H7 (cell line): ENCODE measurements around the gene TSSC4. TPM values are rescaled to one million over a fixed set of nuclear protein-coding genes. Genes with fewer than 3 reads are reported as not detected.
A peak's percentile ranks its signal among the peaks of the same experiment; 100 is the strongest.

Source experiments
- DNase-seq: peaks from one replicate; pipeline ENCODE4 v3.0.0; 2012
- H3K27me3 ChIP-seq: 2 replicates; pipeline ENCODE4 v1.6.0; 2011; ENCODE audit warnings: mild to moderate bottlenecking, low read length; ENCODE audit not compliant: control insufficient read depth, insufficient read depth
- H3K36me3 ChIP-seq: replicated peaks from 2 replicates; pipeline ENCODE4 v1.5.1; 2011; ENCODE audit warnings: low read length; ENCODE audit not compliant: control insufficient read depth, insufficient read depth
- H3K4me3 ChIP-seq: 2 replicates; pipeline ENCODE4 v1.5.1; 2011; ENCODE audit warnings: low read depth, mild to moderate bottlenecking, control low read depth, low read length, moderate library complexity; ENCODE audit not compliant: insufficient read depth
- total RNA-seq: library from RNA; depleted of rRNA; stranded (reverse); fragments of >200 nt; shearing (Covaris generic); gene quantifications from 2 replicates; pipeline ENCODE4 v1.2.3, GENCODE V29; 2014

The TSSC4 gene
- total RNA-seq, 1 experiment from 2014 or later: 60.5 TPM

DNA sequence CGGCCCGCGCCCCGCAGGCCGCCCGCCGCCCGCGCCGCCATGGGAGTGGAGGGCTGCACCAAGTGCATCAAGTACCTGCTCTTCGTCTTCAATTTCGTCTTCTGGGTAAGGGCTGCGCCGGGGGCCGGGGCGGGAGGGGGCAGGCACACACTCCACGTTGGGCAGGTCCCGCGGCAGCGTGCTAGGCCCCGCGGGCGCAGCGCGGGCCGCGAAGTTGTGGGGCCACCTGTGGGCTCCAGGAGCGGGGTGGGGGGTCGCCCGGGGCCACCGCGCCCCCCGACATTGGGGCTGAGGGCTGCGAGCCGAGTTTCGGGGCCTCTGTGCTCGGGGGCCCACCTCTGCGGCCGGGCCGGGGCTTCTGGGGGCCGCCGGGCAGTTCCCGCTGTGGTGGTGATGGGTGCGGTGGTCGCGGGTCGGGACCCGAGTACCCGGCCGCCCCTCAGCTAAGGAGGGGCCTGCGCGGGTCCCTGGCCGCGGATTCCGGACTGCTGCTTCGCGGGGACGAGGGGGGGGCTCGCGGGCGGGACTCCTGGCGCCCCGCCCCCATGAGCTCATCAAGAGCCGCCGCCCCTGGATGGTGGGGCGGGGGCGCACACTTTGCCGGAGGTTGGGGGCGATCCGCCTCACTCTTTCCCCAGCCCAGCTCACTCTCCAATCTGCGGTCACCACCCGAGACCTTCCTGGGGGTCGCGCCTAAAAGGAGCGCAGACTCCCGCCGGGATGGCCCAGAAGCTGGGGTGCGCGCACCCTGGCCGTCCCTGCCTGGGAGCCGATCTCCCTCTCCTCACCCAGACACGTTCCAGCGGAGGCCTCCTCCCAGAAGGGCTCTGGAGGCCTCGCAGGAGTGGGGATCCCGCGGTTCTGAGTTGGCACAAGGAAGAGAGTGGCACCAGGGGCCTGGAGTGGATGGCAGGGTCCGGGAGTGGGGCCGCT is 22.8 kb upstream of the TSSC4 start:
- Histone ChIP-seq H3K4me3 (peak overlapping the region; percentile 87), H3K36me3 (no peaks in the 10 kb centered on the region), H3K27me3 (no peaks in the 10 kb centered on the region)
- peak; percentile 96 for DNase-seq

DNA sequence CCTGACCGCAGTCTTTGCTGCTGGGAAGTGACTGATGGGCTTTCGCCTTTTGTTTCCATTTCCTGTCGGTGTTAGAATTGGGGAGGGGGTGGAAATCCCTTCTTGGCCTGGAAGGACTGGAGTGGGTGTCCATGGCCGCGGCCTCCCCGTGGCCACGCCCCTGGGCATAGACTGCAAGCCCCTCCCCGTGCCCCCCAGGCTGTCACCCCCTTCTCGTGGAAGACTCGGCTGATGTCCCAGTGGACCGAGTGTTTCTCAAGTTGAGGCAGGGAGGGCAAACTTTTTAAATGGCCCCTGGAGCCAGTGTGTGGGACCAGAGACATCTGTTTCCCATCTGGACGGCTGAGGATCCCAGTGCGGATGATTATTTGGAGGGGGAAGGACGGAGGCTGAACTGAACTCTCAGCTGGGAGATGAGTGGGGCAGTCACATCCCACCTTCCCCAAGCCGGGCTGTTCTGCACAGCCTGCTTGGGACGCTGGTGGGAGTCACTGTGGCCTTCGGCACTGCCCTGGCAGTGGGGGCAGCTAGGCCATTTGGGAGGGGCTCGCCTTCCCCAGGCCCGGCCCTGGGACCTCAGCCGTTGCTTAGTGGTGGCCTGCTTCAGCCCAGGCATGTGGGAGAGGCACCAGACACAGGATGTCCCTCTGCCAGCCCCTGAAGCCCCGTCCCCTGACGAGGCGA is 21.9 kb upstream of the TSSC4 start:
- peak overlapping the region; percentile 87 for H3K4me3 ChIP-seq
- no peak for DNase-seq
- H3K27me3 ChIP-seq: no peaks in the 10 kb centered on the region
- no peaks in the 10 kb centered on the region for H3K36me3 ChIP-seq

DNA sequence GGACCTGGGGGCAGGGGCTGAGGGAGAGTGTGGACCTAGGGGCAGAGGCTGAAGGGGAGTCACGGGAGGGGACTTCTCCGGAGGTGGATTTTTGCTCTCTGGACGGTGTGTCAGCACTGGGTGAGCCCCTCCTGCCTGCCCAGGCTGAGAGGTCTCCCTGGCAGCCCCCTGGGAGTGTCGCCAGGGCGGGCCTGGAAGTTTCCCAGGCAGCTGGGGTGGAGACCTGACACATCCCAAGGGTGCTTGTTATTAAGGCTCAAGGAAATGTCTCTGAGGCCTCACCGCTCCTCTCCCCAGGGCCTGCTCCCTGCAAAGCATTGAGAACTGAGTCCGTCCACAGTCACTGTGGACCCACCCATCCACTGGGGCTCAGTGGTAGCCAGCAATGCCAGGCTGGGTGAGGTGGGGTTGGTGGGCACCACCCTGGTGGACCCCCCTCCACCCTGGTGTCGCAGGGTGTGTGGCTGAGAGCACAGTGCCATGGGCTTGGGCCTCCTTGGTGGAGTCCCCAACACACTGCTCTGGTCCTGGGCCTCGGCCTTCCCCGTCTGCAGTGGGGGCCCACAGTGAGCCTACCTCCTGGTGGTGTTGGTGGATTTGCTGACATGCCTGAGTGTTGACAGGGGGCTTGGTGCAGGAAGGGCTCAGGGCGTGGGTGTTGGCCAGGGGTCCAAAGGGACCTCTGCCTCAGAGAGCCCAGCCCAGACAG is 20.9 kb upstream of the TSSC4 start:
- no peak overlapping the region for H3K4me3 ChIP-seq

DNA sequence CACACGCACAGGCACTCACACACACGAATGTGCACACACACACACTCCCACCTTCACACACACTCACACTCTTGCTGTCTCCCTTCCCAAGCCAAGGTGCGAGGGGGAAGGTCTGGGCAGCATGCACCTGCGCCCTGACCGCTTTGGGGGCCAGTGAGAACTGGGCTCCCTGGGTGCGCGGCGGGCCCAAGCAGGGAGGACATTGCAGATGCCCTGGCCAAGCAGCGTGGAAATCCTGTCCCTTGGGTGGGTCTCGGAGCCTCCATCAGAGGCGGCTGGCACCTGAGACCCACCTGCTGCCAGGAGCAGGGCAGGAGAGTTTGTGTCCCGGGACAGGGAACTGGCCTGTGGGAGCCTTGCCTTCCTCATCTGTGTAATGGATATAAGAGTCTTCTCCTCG is 20.2 kb upstream of the TSSC4 start:
- Histone ChIP-seq H3K36me3 (no peaks in the 10 kb centered on the region), H3K27me3 (no peaks in the 10 kb centered on the region), H3K4me3 (no peak overlapping the region)
- DNase-seq: no peak

More for the DNA sequence above, 20.9 kb upstream of the TSSC4 start:
- no peaks in the 10 kb centered on the region for H3K36me3 ChIP-seq
- H3K27me3 ChIP-seq: no peaks in the 10 kb centered on the region
- no peak for DNase-seq

DNA sequence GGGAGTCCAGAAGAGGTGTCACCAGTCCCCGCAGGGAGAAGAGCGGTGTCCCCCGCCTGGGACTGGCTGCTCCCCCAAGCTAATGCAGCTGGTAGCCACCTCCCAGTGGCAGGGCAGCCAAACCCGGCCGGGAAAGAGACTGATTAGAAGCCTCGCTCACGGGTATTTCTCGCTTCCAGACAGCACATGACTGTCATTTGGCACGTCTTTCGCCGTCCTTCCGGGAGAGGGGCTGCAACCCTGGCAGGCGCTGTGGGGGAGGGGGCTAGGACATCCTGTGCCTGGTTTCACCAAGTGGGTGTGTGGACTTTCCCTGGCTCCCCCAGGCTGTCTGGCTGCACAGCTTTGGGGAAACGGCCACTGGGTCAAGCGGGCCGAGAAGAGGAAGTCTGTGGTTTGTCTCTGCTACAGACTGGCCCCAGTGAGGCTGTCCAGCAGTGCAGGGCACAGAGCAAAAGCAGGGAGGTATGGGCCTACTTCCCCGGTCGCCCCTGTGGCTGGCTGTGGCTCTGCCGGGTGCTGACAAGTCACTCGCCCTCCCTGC is 19.7 kb upstream of the TSSC4 start:
- H3K36me3 ChIP-seq: no peaks in the 10 kb centered on the region
- H3K4me3 ChIP-seq: no peak overlapping the region
- no peak for DNase-seq
- H3K27me3 ChIP-seq: no peaks in the 10 kb centered on the region

DNA sequence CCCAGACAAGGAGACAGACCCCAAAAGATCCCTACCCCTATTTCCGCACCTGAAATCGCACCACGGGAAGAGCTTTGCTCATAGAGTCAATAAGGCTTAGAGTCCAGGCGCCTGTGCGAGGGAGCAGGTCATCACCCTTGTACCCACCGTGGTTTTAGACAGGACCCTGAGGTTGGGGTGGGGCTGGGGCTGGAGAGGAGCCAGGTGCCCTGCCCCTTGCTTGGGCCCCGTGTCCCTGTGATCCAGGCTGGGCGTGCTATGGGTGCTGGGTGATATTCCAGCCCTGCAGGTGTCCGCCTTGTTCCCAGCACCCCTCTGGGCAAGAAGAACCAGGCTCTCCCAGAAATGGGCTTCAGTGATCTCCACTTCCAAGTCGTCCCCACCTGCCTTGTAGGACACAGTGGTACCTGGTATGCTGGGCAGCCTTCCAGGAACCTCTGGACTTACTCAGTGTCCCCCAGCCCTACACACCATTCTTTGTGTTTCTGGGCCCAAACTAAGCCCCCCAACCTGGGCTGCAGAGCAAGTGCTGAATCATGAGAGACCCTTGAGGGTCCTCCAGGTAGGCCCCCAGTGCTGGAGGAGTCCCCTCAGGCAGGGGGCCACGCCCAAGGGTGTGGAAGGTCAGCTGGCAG is 18.9 kb upstream of the TSSC4 start:
- DNase-seq: no peak
- H3K4me3 ChIP-seq: no peak overlapping the region
- H3K36me3 ChIP-seq: no peaks in the 10 kb centered on the region
- H3K27me3 ChIP-seq: no peaks in the 10 kb centered on the region

DNA sequence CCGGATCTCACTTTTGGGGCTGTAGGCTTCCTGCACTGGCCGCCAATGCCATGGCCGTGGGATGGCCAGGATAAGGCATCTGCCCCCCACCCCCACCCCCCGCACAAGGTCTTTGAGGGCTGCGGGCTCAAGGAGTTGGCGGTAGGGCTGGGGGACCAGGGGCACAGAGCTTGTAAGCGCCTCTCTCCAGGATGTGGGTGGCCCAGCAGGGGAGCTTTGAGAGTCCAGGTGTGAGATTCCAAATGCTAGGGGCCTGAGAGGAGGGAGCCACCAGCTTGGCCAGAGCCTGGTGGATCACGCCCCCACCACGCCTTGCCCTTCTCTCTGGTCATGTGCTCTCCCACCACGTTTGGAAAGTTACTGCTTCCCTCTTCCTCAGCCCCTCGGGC is 18.4 kb upstream of the TSSC4 start:
- no peaks in the 10 kb centered on the region for H3K27me3 ChIP-seq
- H3K36me3 ChIP-seq: no peaks in the 10 kb centered on the region
- no peak overlapping the region for H3K4me3 ChIP-seq

DNA sequence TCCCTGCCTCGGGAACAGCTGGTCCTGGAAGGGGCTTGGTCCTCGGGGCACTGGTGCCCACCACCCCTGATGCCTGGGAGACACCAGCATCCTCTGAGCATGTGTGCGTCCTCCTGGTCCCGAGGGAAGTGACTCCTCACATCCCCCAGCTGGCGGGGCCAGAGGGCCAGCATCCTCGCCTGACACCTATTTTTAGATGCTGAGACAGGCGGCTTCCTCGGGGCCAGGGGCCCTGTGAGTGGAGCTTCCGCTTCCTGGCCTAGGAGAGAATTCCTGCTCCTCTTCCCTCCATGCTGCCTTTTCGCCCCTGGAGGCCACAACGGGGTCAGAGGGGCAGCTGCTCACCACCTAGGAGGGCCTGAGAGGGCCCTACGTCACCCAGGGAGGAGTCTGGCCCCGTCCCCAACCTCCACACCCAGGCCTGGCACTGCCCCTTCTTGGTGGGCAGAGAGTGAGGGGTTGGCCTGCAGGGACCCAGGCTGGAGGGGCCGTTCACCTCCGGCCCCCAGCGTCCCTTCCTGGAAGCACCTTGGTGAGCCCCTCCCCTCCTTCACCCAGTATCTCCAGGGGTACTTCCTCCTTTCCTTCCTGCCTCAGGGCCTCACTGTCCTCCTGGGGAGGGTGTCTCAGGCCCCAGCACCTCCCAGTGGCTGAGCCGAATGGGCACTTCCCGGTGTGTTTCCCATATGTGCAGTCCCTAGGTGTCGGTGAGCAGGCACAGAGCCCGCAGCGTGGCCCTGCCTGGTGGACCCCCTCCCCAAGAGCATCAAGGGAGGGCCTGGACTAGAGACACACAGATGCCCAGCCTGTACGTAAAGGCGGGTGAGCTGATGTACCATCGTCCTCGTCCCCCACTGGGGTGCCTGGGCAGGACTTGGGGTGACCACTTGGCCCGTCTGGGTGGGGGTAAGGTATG is 17.4 kb upstream of the TSSC4 start:
- H3K36me3 ChIP-seq: no peaks in the 10 kb centered on the region
- H3K4me3 ChIP-seq: no peak overlapping the region
- no peak for DNase-seq
- H3K27me3 ChIP-seq: no peaks in the 10 kb centered on the region

More for the DNA sequence above, 18.4 kb upstream of the TSSC4 start:
- no peak for DNase-seq

DNA sequence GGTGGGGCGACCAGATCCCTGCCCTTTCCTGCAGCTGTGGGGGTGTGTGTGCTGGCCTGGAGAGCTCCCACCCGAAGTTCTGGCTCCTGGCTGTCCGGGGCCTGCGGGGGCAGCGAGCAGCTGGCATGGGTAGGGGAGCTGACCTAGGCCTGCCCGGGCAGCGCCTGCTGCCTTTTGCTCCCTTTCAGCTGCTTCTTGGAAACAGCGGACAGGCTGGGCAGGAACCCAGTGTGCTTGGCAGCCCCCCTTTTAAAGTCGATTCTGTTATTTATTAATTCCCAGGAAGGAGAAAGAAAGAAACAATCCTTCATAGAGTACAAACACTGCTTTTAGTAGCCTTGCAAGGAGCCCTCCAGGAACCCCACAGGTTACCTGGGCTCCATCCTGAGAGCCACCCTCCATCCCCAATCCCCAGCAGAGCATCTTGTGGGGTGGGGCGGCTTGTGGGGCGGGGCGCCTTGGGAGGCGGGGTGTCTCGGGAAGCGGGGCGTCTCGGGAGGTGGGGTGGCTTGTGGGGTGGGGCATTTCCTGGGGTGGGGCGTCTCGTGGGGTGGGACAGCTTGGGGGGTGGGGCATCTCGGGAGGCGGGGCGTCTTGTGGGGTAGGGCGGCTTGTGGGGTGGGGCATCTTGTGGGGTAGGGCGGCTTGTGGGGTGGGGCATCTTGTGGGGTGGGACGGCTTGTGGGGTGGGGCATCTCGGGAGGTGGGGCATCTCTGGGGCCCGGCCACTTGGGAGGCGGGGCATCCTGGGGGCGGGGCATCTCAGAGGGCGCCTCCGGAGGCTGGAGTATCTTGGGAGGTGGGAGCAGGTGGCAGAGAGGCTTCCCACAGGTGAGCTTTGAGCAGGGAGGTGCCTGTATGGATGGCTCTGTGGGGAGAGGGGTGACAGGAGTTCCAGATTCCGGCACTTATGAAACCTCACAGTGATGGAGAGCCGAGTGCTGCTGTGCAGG is 16.4 kb upstream of the TSSC4 start:
- Histone ChIP-seq H3K4me3 (no peak overlapping the region), H3K36me3 (no peaks in the 10 kb centered on the region), H3K27me3 (no peaks in the 10 kb centered on the region)
- DNase-seq: peak; percentile 94

DNA sequence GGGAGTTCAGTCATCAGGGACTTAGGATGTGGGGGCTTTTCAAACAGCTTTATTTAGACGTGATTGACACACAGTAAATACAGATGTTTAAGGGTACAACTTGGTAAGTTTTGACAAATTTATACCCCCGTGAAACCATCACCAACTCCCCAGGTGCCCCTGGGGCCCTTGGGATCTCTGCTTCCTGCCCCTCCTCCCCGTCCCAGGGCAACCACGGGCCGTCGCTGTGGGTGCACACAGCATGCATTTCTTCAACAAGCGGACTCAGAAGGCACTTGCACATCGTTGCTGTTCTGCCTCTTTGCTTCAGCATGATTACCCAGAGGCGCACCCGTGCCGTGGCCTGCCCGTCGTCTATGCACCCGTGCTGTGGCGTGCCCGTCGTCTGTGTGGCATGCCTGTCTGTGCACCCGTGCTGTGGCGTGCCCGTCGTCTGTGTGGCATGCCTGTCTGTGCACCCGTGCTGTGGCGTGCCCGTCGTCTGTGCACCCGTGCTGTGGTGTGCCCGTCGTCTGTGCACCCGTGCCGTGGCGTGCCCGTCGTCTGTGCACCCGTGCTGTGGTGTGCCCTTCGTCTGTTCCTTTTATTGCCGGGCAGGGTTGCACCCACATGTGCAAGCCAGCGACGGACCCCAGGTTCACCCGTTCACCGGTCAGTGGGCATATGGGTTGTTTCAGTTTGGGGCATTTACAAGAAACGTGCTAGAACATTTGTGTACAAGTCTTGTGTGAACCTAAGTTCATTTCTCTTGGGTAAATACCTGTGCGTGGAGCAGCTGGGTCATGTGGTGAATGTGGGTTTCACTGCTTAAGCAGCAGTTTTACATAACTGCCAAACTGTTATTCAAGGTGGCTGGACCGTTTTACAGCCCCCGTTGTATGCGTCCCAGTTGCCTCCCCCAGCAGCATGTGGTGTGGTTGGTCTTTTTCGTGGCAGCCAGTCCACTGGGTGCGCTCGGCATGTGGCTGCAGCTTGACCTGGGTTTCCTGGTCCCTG is 15.1 kb upstream of the TSSC4 start:
- H3K4me3 ChIP-seq: no peak overlapping the region
- H3K27me3 ChIP-seq: no peaks in the 10 kb centered on the region
- H3K36me3 ChIP-seq: no peaks in the 10 kb centered on the region
- no peak for DNase-seq

DNA sequence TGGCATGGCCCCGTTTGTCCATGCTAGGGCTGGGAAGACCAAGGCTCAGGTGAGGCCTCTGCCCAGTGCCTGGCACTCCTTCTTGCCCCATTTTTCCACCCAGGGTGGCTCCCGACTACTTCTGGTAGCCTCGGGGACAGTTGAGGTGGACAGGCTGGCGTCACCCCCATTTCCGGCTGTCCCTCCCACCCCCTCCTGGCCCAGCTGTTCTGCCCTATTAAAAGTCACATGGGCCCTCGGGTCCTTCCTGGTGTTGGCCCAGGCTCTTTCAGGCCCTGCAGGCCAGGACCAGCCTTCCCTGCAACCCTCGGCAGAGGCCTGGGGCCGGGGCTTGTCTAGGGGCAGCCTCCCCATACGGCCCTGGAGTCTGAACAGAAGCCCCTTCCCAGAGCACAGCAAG is 14.0 kb upstream of the TSSC4 start:
- Histone ChIP-seq H3K27me3 (no peaks in the 10 kb centered on the region), H3K36me3 (no peaks in the 10 kb centered on the region; the same call in 1 of the 2 replicates), H3K4me3 (no peak overlapping the region)
- no peak for DNase-seq
